HG03378 (cell line): ENCODE data around the gene CCBE1.
"Not testable (repeated sequence)": the region's sequence is repeated elsewhere in the genome, so short reads cannot be mapped to it uniquely, and the experiment has no call there.

ENCODE experiments used
- ATAC-seq: cut with Tn5 transposase; IDR thresholded peaks from one replicate; pipeline ENCODE4 v1.9.1; 2021; ENCODE audit warnings: mild to moderate bottlenecking, moderate library complexity; ENCODE audit not compliant: unreplicated experiment

Gene CCBE1

GRCh38 chr18:59685501-59685900 lies 11.7 kb downstream of the CCBE1 start:
- ATAC-seq = no peak

- ATAC-seq = no peak
These were observed 12.4 kb downstream of the CCBE1 start for GRCh38 chr18:59684777-59685176.

GRCh38 chr18:59681521-59682004 lies 15.7 kb downstream of the CCBE1 start:
- ATAC-seq = no peak

- no peak for ATAC-seq
These were observed 16.2 kb downstream of the CCBE1 start for GRCh38 chr18:59681051-59681450.

- ATAC-seq = no peak
These were observed 21.9 kb downstream of the CCBE1 start for GRCh38 chr18:59675346-59675745.

- no peak for ATAC-seq
These were observed 22.3 kb downstream of the CCBE1 start for GRCh38 chr18:59674903-59675270.

GRCh38 chr18:59674186-59674902 lies 22.9 kb downstream of the CCBE1 start:
- ATAC-seq = no peak

GRCh38 chr18:59672235-59672711 lies 24.9 kb downstream of the CCBE1 start:
- ATAC-seq = no peak

- ATAC-seq = no peak
These were observed 25.7 kb downstream of the CCBE1 start for GRCh38 chr18:59671551-59671950.

GRCh38 chr18:59669872-59670657 lies 27.2 kb downstream of the CCBE1 start:
- no peak for ATAC-seq

GRCh38 chr18:59667488-59667887 lies 29.7 kb downstream of the CCBE1 start:
- no peak for ATAC-seq

- not testable (repeated sequence) for ATAC-seq
These were observed 31.2 kb downstream of the CCBE1 start for GRCh38 chr18:59666007-59666402.

- ATAC-seq = no peak
These were observed 31.9 kb downstream of the CCBE1 start for GRCh38 chr18:59665057-59666006.

- ATAC-seq = no peak
These were observed 32.9 kb downstream of the CCBE1 start for GRCh38 chr18:59664329-59664728.

- ATAC-seq = no peak
These were observed 34.1 kb downstream of the CCBE1 start for GRCh38 chr18:59663096-59663495.

GRCh38 chr18:59661891-59662701 lies 35.1 kb downstream of the CCBE1 start:
- no peak for ATAC-seq

- ATAC-seq = no peak
These were observed 36.2 kb downstream of the CCBE1 start for GRCh38 chr18:59660786-59661743.

- no peak for ATAC-seq
These were observed 36.9 kb downstream of the CCBE1 start for GRCh38 chr18:59660366-59660765.
